ENCODE measurements around the gene SLC47A2.

DNA sequence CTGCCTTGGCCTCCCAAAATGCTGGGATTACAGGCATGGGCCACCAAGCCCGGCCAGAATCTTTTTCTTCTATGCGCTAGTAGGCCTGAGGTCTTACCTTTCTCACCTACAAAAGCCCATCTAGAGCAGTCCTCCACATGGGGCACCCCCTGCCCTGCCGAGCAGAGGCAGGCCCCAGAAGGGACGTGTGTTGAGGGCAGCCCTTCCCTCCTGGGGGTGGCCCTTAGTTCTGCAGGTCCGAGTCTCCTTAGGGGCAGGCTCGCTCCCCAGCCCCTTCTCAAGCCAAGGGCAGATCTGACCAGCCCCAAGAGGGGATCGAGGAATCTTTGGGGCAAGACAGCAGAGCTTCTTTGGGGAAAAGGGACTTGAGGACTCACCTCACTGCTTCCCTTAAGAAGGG lies 49.6 kb upstream of the SLC47A2 start:
- TF ChIP-seq GATA2 (IDR thresholded peaks at IDR 0.05; ENCODE audit: low read depth, low read length) (no peak), GATA3 (IDR thresholded peaks at IDR 0.05; ENCODE audit: low read depth, low read length) (no peak)
